Measurements from ENCODE around the gene RASA2.

RASA2 gene

GRCh38 chr3:141642215-141642614, 155.4 kb downstream of the RASA2 start:
- Histone ChIP-seq H3K9me3 (ENCODE audit: control insufficient read depth, low read depth, low read length) (no peaks in the 10 kb centered on the region), H3K27ac (ENCODE audit: low read length) (no peak overlapping the region), H3K36me3 (ENCODE audit: control insufficient read depth, low read depth, low read length) (no peaks in the 10 kb centered on the region), H3K27me3 (ENCODE audit: control insufficient read depth, insufficient read depth, low read length) (no peaks in the 10 kb centered on the region), H3K4me3 (ENCODE audit: low read length) (no peak overlapping the region), H3K4me1 (ENCODE audit: control insufficient read depth, low read depth, low read length) (no peaks in the 10 kb centered on the region), H3K9ac (ENCODE audit: low read length) (no peak overlapping the region)

- H3K36me3 ChIP-seq (ENCODE audit: control insufficient read depth, low read depth, low read length), result no peaks in the 10 kb centered on the region
These were observed 156.6 kb downstream of the RASA2 start for GRCh38 chr3:141643391-141643790.

GRCh38 chr3:141643796-141644195, 157.0 kb downstream of the RASA2 start:
- H3K27ac ChIP-seq (ENCODE audit: low read length), result no peak overlapping the region
- no peak overlapping the region for H3K9ac ChIP-seq (ENCODE audit: low read length)
- H3K27me3 ChIP-seq (ENCODE audit: control insufficient read depth, insufficient read depth, low read length), result no peaks in the 10 kb centered on the region
- no peaks in the 10 kb centered on the region for H3K4me1 ChIP-seq (ENCODE audit: control insufficient read depth, low read depth, low read length)
- H3K36me3 ChIP-seq (ENCODE audit: control insufficient read depth, low read depth, low read length), result no peaks in the 10 kb centered on the region
- H3K4me3 ChIP-seq (ENCODE audit: low read length), result no peak overlapping the region
- no peaks in the 10 kb centered on the region for H3K9me3 ChIP-seq (ENCODE audit: control insufficient read depth, low read depth, low read length)

More at GRCh38 chr3:141643391-141643790, 156.6 kb downstream of the RASA2 start:
- Histone ChIP-seq H3K27ac (ENCODE audit: low read length) (no peak overlapping the region), H3K27me3 (ENCODE audit: control insufficient read depth, insufficient read depth, low read length) (no peaks in the 10 kb centered on the region), H3K4me3 (ENCODE audit: low read length) (no peak overlapping the region), H3K4me1 (ENCODE audit: control insufficient read depth, low read depth, low read length) (no peaks in the 10 kb centered on the region), H3K9me3 (ENCODE audit: control insufficient read depth, low read depth, low read length) (no peaks in the 10 kb centered on the region), H3K9ac (ENCODE audit: low read length) (no peak overlapping the region)

DNA sequence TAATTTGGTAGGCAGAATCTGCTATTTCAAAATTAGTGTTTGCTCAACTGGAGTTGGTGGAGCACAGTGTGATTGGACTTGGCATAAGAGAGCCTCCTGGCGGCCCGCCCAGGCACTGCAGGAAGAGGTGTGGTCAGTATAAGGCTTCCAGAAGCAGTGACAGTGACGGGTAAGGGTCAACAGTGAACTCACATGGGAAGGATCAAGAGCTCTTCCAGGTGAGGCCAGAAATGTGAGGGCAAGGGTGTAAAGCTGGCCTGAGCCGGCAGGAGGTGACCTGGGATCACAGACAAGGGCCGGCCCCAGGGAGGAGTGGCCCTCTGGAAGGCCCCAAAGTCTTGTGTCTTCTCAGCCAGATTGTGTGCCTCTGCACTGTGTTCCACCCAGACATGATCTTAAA, 158.1 kb downstream of the RASA2 start:
- Histone ChIP-seq H3K9ac (ENCODE audit: low read length) (no peak overlapping the region), H3K27ac (ENCODE audit: low read length) (no peak overlapping the region), H3K36me3 (ENCODE audit: control insufficient read depth, low read depth, low read length) (no peaks in the 10 kb centered on the region), H3K4me3 (ENCODE audit: low read length) (no peak overlapping the region), H3K9me3 (ENCODE audit: control insufficient read depth, low read depth, low read length) (no peaks in the 10 kb centered on the region), H3K27me3 (ENCODE audit: control insufficient read depth, insufficient read depth, low read length) (no peaks in the 10 kb centered on the region), H3K4me1 (ENCODE audit: control insufficient read depth, low read depth, low read length) (no peaks in the 10 kb centered on the region)

GRCh38 chr3:141646760-141647561, 160.1 kb downstream of the RASA2 start:
- H3K36me3 ChIP-seq (ENCODE audit: control insufficient read depth, low read depth, low read length), result no peaks in the 10 kb centered on the region
- H3K9ac ChIP-seq (ENCODE audit: low read length), result no peak overlapping the region
- H3K9me3 ChIP-seq (ENCODE audit: control insufficient read depth, low read depth, low read length), result no peaks in the 10 kb centered on the region
- H3K4me1 ChIP-seq (ENCODE audit: control insufficient read depth, low read depth, low read length), result no peaks in the 10 kb centered on the region
- no peak overlapping the region for H3K27ac ChIP-seq (ENCODE audit: low read length)
- H3K27me3 ChIP-seq (ENCODE audit: control insufficient read depth, insufficient read depth, low read length), result no peaks in the 10 kb centered on the region
- no peak overlapping the region for H3K4me3 ChIP-seq (ENCODE audit: low read length)

- Histone ChIP-seq H3K36me3 (ENCODE audit: control insufficient read depth, low read depth, low read length) (no peaks in the 10 kb centered on the region), H3K4me1 (ENCODE audit: control insufficient read depth, low read depth, low read length) (no peaks in the 10 kb centered on the region), H3K4me3 (ENCODE audit: low read length) (no peak overlapping the region), H3K27ac (ENCODE audit: low read length) (no peak overlapping the region), H3K27me3 (ENCODE audit: control insufficient read depth, insufficient read depth, low read length) (no peaks in the 10 kb centered on the region), H3K9me3 (ENCODE audit: control insufficient read depth, low read depth, low read length) (no peaks in the 10 kb centered on the region), H3K9ac (ENCODE audit: low read length) (no peak overlapping the region)
These were observed 160.7 kb downstream of the RASA2 start for GRCh38 chr3:141647562-141647915.

- Histone ChIP-seq H3K9me3 (ENCODE audit: control insufficient read depth, low read depth, low read length) (no peaks in the 10 kb centered on the region), H3K27ac (ENCODE audit: low read length) (no peak overlapping the region), H3K9ac (ENCODE audit: low read length) (no peak overlapping the region), H3K4me3 (ENCODE audit: low read length) (no peak overlapping the region), H3K36me3 (ENCODE audit: control insufficient read depth, low read depth, low read length) (no peaks in the 10 kb centered on the region), H3K27me3 (ENCODE audit: control insufficient read depth, insufficient read depth, low read length) (no peaks in the 10 kb centered on the region), H3K4me1 (ENCODE audit: control insufficient read depth, low read depth, low read length) (no peaks in the 10 kb centered on the region)
These were observed 161.5 kb downstream of the RASA2 start for GRCh38 chr3:141648055-141648910.

- no peak overlapping the region for H3K27ac ChIP-seq (ENCODE audit: low read length)
- no peaks in the 10 kb centered on the region for H3K27me3 ChIP-seq (ENCODE audit: control insufficient read depth, insufficient read depth, low read length)
- H3K4me3 ChIP-seq (ENCODE audit: low read length), result no peak overlapping the region
- no peaks in the 10 kb centered on the region for H3K9me3 ChIP-seq (ENCODE audit: control insufficient read depth, low read depth, low read length)
- H3K9ac ChIP-seq (ENCODE audit: low read length), result no peak overlapping the region
- no peaks in the 10 kb centered on the region for H3K36me3 ChIP-seq (ENCODE audit: control insufficient read depth, low read depth, low read length)
- no peaks in the 10 kb centered on the region for H3K4me1 ChIP-seq (ENCODE audit: control insufficient read depth, low read depth, low read length)
These were observed 163.0 kb downstream of the RASA2 start for GRCh38 chr3:141649871-141650270.

GRCh38 chr3:141650783-141651182, 164.0 kb downstream of the RASA2 start:
- Histone ChIP-seq H3K27me3 (ENCODE audit: control insufficient read depth, insufficient read depth, low read length) (no peaks in the 10 kb centered on the region), H3K36me3 (ENCODE audit: control insufficient read depth, low read depth, low read length) (no peaks in the 10 kb centered on the region), H3K9ac (ENCODE audit: low read length) (no peak overlapping the region), H3K9me3 (ENCODE audit: control insufficient read depth, low read depth, low read length) (no peaks in the 10 kb centered on the region), H3K4me1 (ENCODE audit: control insufficient read depth, low read depth, low read length) (no peaks in the 10 kb centered on the region), H3K4me3 (ENCODE audit: low read length) (no peak overlapping the region), H3K27ac (ENCODE audit: low read length) (no peak overlapping the region)

DNA sequence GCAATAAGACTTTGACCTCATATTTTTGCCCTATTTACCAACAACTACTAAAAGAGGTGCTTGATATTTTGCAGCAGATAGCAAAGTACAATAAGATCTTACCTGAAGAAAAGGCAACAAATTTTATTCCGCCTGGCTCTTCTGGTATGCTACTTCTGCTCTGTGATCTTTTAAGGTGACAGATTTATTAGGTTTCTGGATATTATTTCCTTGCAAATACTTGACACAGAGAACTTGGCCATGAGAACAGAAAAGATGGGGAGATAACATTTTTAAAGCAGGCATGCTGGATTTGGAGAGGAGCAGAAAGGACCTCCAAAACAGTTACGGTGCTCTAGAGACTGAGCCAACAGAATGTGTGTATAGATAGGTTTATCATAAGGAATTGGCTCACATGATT, 164.6 kb downstream of the RASA2 start:
- Histone ChIP-seq H3K4me1 (ENCODE audit: control insufficient read depth, low read depth, low read length) (no peaks in the 10 kb centered on the region), H3K27me3 (ENCODE audit: control insufficient read depth, insufficient read depth, low read length) (no peaks in the 10 kb centered on the region), H3K36me3 (ENCODE audit: control insufficient read depth, low read depth, low read length) (no peaks in the 10 kb centered on the region), H3K27ac (ENCODE audit: low read length) (no peak overlapping the region), H3K9ac (ENCODE audit: low read length) (no peak overlapping the region), H3K4me3 (ENCODE audit: low read length) (no peak overlapping the region), H3K9me3 (ENCODE audit: control insufficient read depth, low read depth, low read length) (no peaks in the 10 kb centered on the region)

- Histone ChIP-seq H3K27ac (ENCODE audit: low read length) (no peak overlapping the region), H3K4me1 (ENCODE audit: control insufficient read depth, low read depth, low read length) (no peaks in the 10 kb centered on the region), H3K9ac (ENCODE audit: low read length) (no peak overlapping the region), H3K27me3 (ENCODE audit: control insufficient read depth, insufficient read depth, low read length) (no peaks in the 10 kb centered on the region), H3K4me3 (ENCODE audit: low read length) (no peak overlapping the region), H3K36me3 (ENCODE audit: control insufficient read depth, low read depth, low read length) (no peaks in the 10 kb centered on the region), H3K9me3 (ENCODE audit: control insufficient read depth, low read depth, low read length) (peaks cover 1% of the 10 kb centered on the region)
These were observed 165.5 kb downstream of the RASA2 start for GRCh38 chr3:141652349-141652748.
